Astrocyte (in vitro differentiated cells and primary cell): Measurements from ENCODE around the gene LRMDA.

Experiments
- CTCF ChIP-seq: IDR thresholded peaks from 2 replicates; pipeline ENCODE4 v1.5.1; 2011; ENCODE audit warnings: low read depth, mild to moderate bottlenecking, inconsistent platforms, low read length, moderate library complexity; ENCODE audit not compliant: insufficient read depth
- EZH2 ChIP-seq: IDR thresholded peaks from 2 replicates; pipeline ENCODE4 v1.6.1; 2012; ENCODE audit warnings: mild to moderate bottlenecking, low read length, inconsistent platforms; ENCODE audit not compliant: insufficient read depth

DNA sequence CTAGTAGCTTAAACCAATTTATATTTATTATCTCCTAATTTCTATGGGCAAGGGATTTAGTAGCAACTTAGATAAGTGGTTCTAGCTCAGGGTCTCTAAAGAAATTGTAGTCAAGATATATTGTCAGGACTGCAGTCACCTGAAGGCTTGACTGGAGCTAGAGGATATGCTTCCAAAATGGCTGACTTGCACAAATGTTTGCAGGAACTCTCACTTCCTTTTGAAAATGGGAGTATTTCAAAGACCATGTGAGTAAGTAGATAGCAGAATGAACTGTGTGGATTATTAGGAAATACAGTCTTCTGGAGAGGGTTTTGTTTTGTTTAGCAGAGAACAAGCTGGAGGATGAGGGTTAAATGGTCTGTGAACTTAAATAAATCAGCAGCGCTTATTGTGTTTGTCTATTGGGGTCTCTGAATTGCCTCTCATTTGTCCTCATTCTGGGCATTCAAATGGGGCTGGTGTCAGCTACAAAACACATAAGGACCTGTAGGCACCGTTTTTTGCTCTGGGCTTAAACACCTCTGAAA lies 524.6 kb downstream of the LRMDA start:
- TF ChIP-seq CTCF: no peak
- no peak for TF ChIP-seq EZH2
